Pancreas (tissue), 10 donors: ENCODE results near the gene RASSF8. TPM values are rescaled to one million over a fixed set of nuclear protein-coding genes. Genes with fewer than 3 reads are reported as not detected.
A peak's percentile ranks its signal among the peaks of the same experiment; 100 is the strongest.

Source experiments
- ATAC-seq, 4 donors: fragments of 200-7000 bp; cut with Tn5 transposase; one replicate each; pipeline versions ENCODE4 v1.8.0 to v1.9.1; 2020; ENCODE audit warnings: mild to moderate bottlenecking in 4 of 4, moderate library complexity in 4 of 4
- DNase-seq, 6 donors: peaks; one replicate each; pipeline ENCODE4 v3.0.0-alpha.2; 2020
- FAIRE-seq: peaks from 2 replicates; lab custom pipeline; 2012; peaks lifted over from hg19 to GRCh38; lab: Jason Lieb, UNC
- H3K27ac ChIP-seq, 4 donors: fragments of 200-600 bp; sonication (generic); 1 replicate in 3 of 4; 2 replicates in 1 of 4; pipeline versions ENCODE4 v1.5.0 to v1.8.0; 2020
- H3K27me3 ChIP-seq, 4 donors: fragments of 200-600 bp; one replicate each; pipeline ENCODE4 v1.8.0; 2021
- H3K36me3 ChIP-seq, 3 donors: fragments of 200-600 bp; sonication (generic) in 1 of 3; one replicate each; pipeline versions ENCODE4 v1.5.0 to v1.8.0; 2020 to 2021
- H3K4me1 ChIP-seq, 3 donors: fragments of 200-600 bp; one replicate each; pipeline ENCODE4 v1.8.0; 2021
- H3K4me3 ChIP-seq, 4 donors: fragments of 200-600 bp; sonication (generic) in 2 of 4; one replicate each; pipeline versions ENCODE4 v1.5.0 to v1.8.0; 2020 to 2021
- H3K9me3 ChIP-seq, 4 donors: fragments of 200-600 bp; one replicate each; pipeline ENCODE4 v1.8.0; 2021
- CTCF ChIP-seq, 4 donors: fragments of 200-600 bp; sonication (generic) in 3 of 4; IDR thresholded peaks; one replicate each; pipeline versions ENCODE4 v1.5.0 to v1.8.0; 2021; ENCODE audit warnings: antibody characterized with exemption in 4 of 4
- WGBS, 2 donors: extraction: QIAGEN DNeasy Blood & Tissue Kit; methylation state at CpG; one replicate each; pipeline ENCODE4 v1.1.7; 2013; 5-methylcytosine and 5-hydroxymethylcytosine counted together
- intact Hi-C, 3 donors: fragments of 100-400 bp; cut with DNase I; formaldehyde crosslinking; loops; one replicate each; pipeline versions ENCODE4 v1.11.1 to v1.14.2; 2022
- polyA plus RNA-seq, 2 donors: library from polyadenylated mRNA; stranded (reverse); fragments of 200-250 nt; gene quantifications; one replicate each; pipeline ENCODE4 v1.2.3, GENCODE V29; 2013
- total RNA-seq, 6 donors: library from RNA; stranded (reverse); fragmentation: NEBNext Ultra II Directional in 4 of 6; extraction: Animal tissue kit (Norgen Biotek cat#: 25700) in 4 of 6; gene quantifications; one replicate each; pipeline versions ENCODE4 v1.2.1 to v1.2.4, GENCODE V29; 2021 to 2023
- donor health status: healthy with polysubstance abuse.
- donor health status: DM: no; HTN: no; CAD: no; lungs with moderate emphysema.
- donor health status: DM: no; HTN: no; CAD: no.
- donor health status: control.
- donor health status: control.
- donor health status: Bipolar disorder and iron deficiency.
- donor health status: DM: yes; HTN: yes; CAD: no.
- donor health status: DM: no; HTN: no; CAD: no.
- donor health status: DM: no; HTN: no; CAD: no.
- donor health status: DM: yes; HTN: yes; CAD: no.

RASSF8 gene
- total and polyA plus RNA-seq, 8 donors = 4.3 to 25.0 (median 7.4) TPM

DNA sequence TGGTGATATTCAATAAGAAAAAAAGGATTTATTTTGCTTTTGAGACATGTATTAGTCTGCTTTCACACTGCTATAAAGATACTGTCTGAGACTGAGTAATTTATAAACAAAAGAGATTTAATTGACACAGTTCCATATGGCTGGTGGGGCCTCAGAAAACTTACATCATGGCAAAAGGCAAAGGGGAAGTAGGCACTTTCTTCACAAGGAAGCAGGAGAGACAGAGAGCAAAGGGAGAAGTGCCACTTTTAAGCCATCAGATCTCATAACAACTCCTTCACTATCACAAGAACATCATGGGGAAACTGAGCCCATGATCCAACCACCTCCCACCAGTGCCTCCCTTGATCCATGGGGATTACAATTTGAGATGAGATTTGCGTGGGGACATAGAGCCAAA is 122.4 kb downstream of the RASSF8 start:
- no peak overlapping the region for H3K27ac ChIP-seq
- H3K4me3 ChIP-seq = no peak overlapping the region
- TF ChIP-seq CTCF (IDR thresholded peaks at IDR 0.05) = no peak
- FAIRE-seq = no peak
- intact Hi-C loops = no loop called here
- H3K9me3 ChIP-seq = no peaks in the 10 kb centered on the region
- 78 to 80% methylated on average over 1 of the region's 1 CpG for WGBS, 2 donors
- no peak for ATAC-seq
- H3K27me3 ChIP-seq = no peaks in the 10 kb centered on the region
- no peaks in the 10 kb centered on the region for H3K36me3 ChIP-seq
- no peaks in the 10 kb centered on the region for H3K4me1 ChIP-seq
- no peak for DNase-seq

DNA sequence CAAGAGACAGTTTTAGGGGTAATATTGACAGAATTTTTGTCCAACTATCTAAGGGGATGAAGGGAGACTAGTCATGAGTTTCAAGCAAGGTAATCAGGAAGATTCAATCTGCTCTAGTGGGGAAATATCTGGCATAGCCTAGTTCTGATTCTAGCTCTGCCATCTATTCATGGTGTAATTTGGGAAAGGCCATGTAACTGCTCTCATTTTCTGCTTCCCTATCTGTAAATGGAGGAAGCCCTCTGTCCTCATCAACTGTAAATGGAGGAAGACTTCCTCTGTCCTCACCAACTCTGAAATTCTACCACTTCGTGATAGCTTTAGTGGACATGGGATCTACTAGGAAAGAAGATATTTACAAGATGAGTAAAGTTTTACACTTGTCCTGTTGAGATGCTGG is 128.5 kb downstream of the RASSF8 start:
- no peaks in the 10 kb centered on the region for H3K4me1 ChIP-seq
- no peaks in the 10 kb centered on the region for H3K36me3 ChIP-seq
- no peak overlapping the region for H3K27ac ChIP-seq
- H3K9me3 ChIP-seq = no peaks in the 10 kb centered on the region
- intact Hi-C loops = no loop called here
- ATAC-seq (no peak), DNase-seq (no peak), FAIRE-seq (no peak)
- no peak overlapping the region for H3K4me3 ChIP-seq
- H3K27me3 ChIP-seq = no peaks in the 10 kb centered on the region
- WGBS, 2 donors = 82 to 88% methylated on average over 1 of the region's 1 CpG
- no peak for TF ChIP-seq CTCF (IDR thresholded peaks at IDR 0.05)

DNA sequence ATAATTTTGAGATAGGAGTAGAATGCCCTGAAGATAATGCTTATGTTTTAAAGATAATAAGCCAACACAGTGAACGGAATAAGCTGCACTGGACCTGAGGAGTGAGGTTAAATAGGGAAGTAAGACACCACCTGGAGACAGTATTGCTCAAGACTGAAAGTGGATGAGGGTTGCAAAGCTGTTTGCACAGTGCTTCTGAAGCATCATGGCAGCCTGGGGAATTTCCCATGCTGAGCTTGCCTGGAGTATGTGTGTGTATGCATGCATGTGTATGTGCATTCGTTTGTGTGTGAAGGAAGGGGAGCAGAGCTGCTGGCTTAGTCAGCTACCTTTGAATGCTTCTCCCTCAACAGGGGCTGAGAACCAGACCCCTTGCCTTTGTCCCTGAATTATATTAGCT is 130.5 kb downstream of the RASSF8 start:
- intact Hi-C loops = no loop called here
- ATAC-seq = peak in 1 of 4 donors; percentile 30
- Histone ChIP-seq H3K4me1 (no peaks in the 10 kb centered on the region), H3K4me3 (no peak overlapping the region), H3K27ac (no peak overlapping the region), H3K9me3 (no peaks in the 10 kb centered on the region), H3K36me3 (no peaks in the 10 kb centered on the region), H3K27me3 (no peaks in the 10 kb centered on the region)
- 55 to 67% methylated on average over 2 of the region's 2 CpGs for WGBS, 2 donors
- TF ChIP-seq CTCF (IDR thresholded peaks at IDR 0.05) = no peak
- DNase-seq = no peak
- FAIRE-seq = no peak

DNA sequence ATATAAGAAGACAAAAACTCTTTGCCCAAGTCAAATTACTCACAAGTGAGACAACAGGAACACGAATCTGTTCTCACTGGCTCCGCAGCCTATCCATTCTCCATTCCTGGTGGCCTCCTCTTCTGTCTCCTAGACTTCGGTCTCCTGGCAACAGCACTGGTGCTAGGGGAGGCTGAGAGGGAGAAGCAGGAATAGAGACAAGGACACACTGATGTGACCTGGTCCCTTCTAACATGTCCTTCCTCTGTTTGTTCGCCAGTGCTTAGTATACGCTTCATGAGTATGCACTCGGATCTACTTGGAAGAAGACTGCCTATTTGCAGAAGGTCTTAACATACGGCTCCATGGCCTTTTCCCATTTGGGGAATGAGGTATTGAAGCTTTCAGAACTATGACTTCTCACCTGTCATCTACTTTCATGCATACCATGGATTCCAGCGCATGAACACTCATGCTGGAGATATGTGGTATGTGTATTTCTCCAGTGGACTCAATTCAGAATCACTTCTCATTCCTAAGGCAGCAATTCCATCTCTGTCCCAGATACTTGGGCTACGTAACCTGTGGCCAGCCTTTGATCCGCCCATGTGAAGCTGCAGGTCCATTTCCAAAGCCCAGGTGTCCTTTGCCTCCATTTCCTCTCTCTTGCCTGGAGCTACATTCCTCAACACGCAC is 132.5 kb downstream of the RASSF8 start:
- H3K4me3 ChIP-seq = no peak overlapping the region
- ATAC-seq (no peak), FAIRE-seq (no peak), DNase-seq (no peak)
- H3K4me1 ChIP-seq = no peaks in the 10 kb centered on the region
- H3K9me3 ChIP-seq = no peaks in the 10 kb centered on the region
- 84 to 90% methylated on average over 11 of the region's 11 CpGs for WGBS, 2 donors
- no peaks in the 10 kb centered on the region for H3K36me3 ChIP-seq
- intact Hi-C loops = no loop called here
- H3K27me3 ChIP-seq = no peaks in the 10 kb centered on the region
- no peak overlapping the region for H3K27ac ChIP-seq
- TF ChIP-seq CTCF (IDR thresholded peaks at IDR 0.05) = no peak

GRCh38 chr12:26091822-26092221 is 133.3 kb downstream of the RASSF8 start:
- no peak for DNase-seq
- intact Hi-C loops = no loop called here

More at GRCh38 chr12:26091822-26092221, 133.3 kb downstream of the RASSF8 start:
- no peak overlapping the region for H3K27ac ChIP-seq
- no peak for FAIRE-seq
- H3K9me3 ChIP-seq = no peaks in the 10 kb centered on the region
- 82% methylated on average over 6 of the region's 6 CpGs for WGBS, 2 donors
- H3K36me3 ChIP-seq = no peaks in the 10 kb centered on the region
- no peaks in the 10 kb centered on the region for H3K27me3 ChIP-seq
- H3K4me3 ChIP-seq = no peak overlapping the region
- H3K4me1 ChIP-seq = no peaks in the 10 kb centered on the region
- no peak for TF ChIP-seq CTCF (IDR thresholded peaks at IDR 0.05)
- no peak for ATAC-seq
